Measurements from ENCODE around the gene RASAL3. TPM values are rescaled to one million over a fixed set of nuclear protein-coding genes. Genes with fewer than 3 reads are reported as not detected.
A peak's percentile ranks its signal among the peaks of the same experiment; 100 is the strongest.
"Not testable (repeated sequence)": the region's sequence is repeated elsewhere in the genome, so short reads cannot be mapped to it uniquely, and the experiment has no call there.

RASAL3 gene
- total RNA-seq, 4 donors from 2014 or later: 2.5 to 3.9 (median 2.8) TPM

GRCh38 chr19:15418231-15418578 lies 46.1 kb downstream of the RASAL3 start:
- TF ChIP-seq POLR2A (IDR thresholded peaks at IDR 0.05; ENCODE audit: low read depth) (no peak), POLR2AphosphoS5 (IDR thresholded peaks at IDR 0.05) (no peak), EP300 (IDR thresholded peaks at IDR 0.05) (no peak), CTCF (IDR thresholded peaks at IDR 0.05) (no peak)
- Histone ChIP-seq H3K4me3 (peak overlapping the region; percentile 93 to 97 (median 96)), H3K36me3 (peaks cover 12 to 23% (median 17%) of the 10 kb centered on the region in 4 donors), H3K27ac (replicated peaks in 1 of 4) (peak overlapping the region; percentile 89 to 95 (median 91)), H3K9me3 (peaks cover 0 to 3% (median 1%) of the 10 kb centered on the region in 4 donors), H3K27me3 (no peaks in the 10 kb centered on the region), H3K4me1 (peaks cover 46 to 59% (median 56%) of the 10 kb centered on the region in 4 donors)
- DNase-seq (ENCODE audit: extremely low spot score): no peak
- WGBS: 4% methylated on average over 4 of the region's 16 CpGs
- intact Hi-C loops (cut with DNase I): no loop called here

GRCh38 chr19:15417699-15418098 lies 46.6 kb downstream of the RASAL3 start:
- WGBS: 5% methylated on average over 9 of the region's 9 CpGs
- Histone ChIP-seq H3K9me3 (no peaks in the 10 kb centered on the region), H3K4me1 (peaks cover 51 to 64% (median 61%) of the 10 kb centered on the region in 4 donors), H3K4me3 (peak overlapping the region; percentile 93 to 97 (median 96)), H3K27ac (replicated peaks in 1 of 4) (peak overlapping the region; percentile 89 to 95 (median 91)), H3K27me3 (no peaks in the 10 kb centered on the region), H3K36me3 (peaks cover 7 to 18% (median 12%) of the 10 kb centered on the region in 4 donors)
- intact Hi-C loops (cut with DNase I): loop anchor here (2.0 kb wide), 1 partner anchor 37 kb away; no protein-coding TSS in a partner anchor
- no peak for DNase-seq (ENCODE audit: extremely low spot score)
- no peak for TF ChIP-seq POLR2AphosphoS5 (IDR thresholded peaks at IDR 0.05)
- no peak for TF ChIP-seq EP300 (IDR thresholded peaks at IDR 0.05)
- no peak for TF ChIP-seq CTCF (IDR thresholded peaks at IDR 0.05)
- TF ChIP-seq POLR2A (IDR thresholded peaks at IDR 0.05; ENCODE audit: low read depth): no peak

- WGBS: 58% methylated on average over 4 of the region's 4 CpGs
- peaks cover 10 to 24% (median 19%) of the 10 kb centered on the region in 4 donors for H3K36me3 ChIP-seq
- peak overlapping the region in 1 of 4 donors; percentile 16 for H3K4me3 ChIP-seq
- H3K27me3 ChIP-seq: no peaks in the 10 kb centered on the region
- peaks cover 72 to 93% (median 90%) of the 10 kb centered on the region in 4 donors for H3K4me1 ChIP-seq
- H3K27ac ChIP-seq (replicated peaks in 1 of 4): peak overlapping the region; percentile 29 to 67 (median 62)
- intact Hi-C loops (cut with DNase I): no loop called here
- H3K9me3 ChIP-seq: no peaks in the 10 kb centered on the region
- TF ChIP-seq POLR2A (IDR thresholded peaks at IDR 0.05; ENCODE audit: low read depth) (no peak), CTCF (IDR thresholded peaks at IDR 0.05) (no peak), POLR2AphosphoS5 (IDR thresholded peaks at IDR 0.05) (no peak), EP300 (IDR thresholded peaks at IDR 0.05) (no peak)
- DNase-seq (ENCODE audit: extremely low spot score): no peak
These were observed 51.5 kb downstream of the RASAL3 start for GRCh38 chr19:15412832-15413231.

GRCh38 chr19:15411351-15411750 lies 53.0 kb downstream of the RASAL3 start:
- H3K4me1 ChIP-seq: peaks cover 66 to 92% (median 84%) of the 10 kb centered on the region in 4 donors
- intact Hi-C loops (cut with DNase I); H3K27me3 ChIP-seq; H3K4me3 ChIP-seq; H3K9me3 ChIP-seq; DNase-seq (ENCODE audit: extremely low spot score): not testable (repeated sequence)
- peaks cover 10 to 24% (median 19%) of the 10 kb centered on the region in 4 donors for H3K36me3 ChIP-seq
- H3K27ac ChIP-seq (replicated peaks in 1 of 4): peak overlapping the region in 3 of 4 donors; percentile 7 to 67 (median 66)
- 81% methylated on average over 2 of the region's 2 CpGs for WGBS

GRCh38 chr19:15404780-15405211 lies 59.5 kb downstream of the RASAL3 start:
- no peak overlapping the region for H3K4me3 ChIP-seq
- TF ChIP-seq POLR2A (IDR thresholded peaks at IDR 0.05; ENCODE audit: low read depth): no peak
- no peak for TF ChIP-seq EP300 (IDR thresholded peaks at IDR 0.05)
- no peak for TF ChIP-seq CTCF (IDR thresholded peaks at IDR 0.05)
- TF ChIP-seq POLR2AphosphoS5 (IDR thresholded peaks at IDR 0.05): no peak
- no peaks in the 10 kb centered on the region for H3K27me3 ChIP-seq
- H3K9me3 ChIP-seq: no peaks in the 10 kb centered on the region
- H3K27ac ChIP-seq (replicated peaks in 1 of 4): peak overlapping the region; percentile 72 to 84 (median 79)
- WGBS: 35% methylated on average over 3 of the region's 3 CpGs
- intact Hi-C loops (cut with DNase I): no loop called here
- peaks cover 70 to 91% (median 78%) of the 10 kb centered on the region in 4 donors for H3K4me1 ChIP-seq
- DNase-seq (ENCODE audit: extremely low spot score): no peak
- H3K36me3 ChIP-seq: peaks cover 23 to 49% (median 48%) of the 10 kb centered on the region in 4 donors

Measured in esophagus muscularis mucosa (tissue), 4 donors.